Superior temporal gyrus (tissue), 1 donor: Measurements from ENCODE around the gene TAS2R40.
A peak's percentile ranks its signal among the peaks of the same experiment; 100 is the strongest.
"Not testable (repeated sequence)": the region's sequence is repeated elsewhere in the genome, so short reads cannot be mapped to it uniquely, and the experiment has no call there.

ENCODE experiments used
- DNase-seq: peaks from one replicate; pipeline ENCODE4 v3.0.0-alpha.2; 2016; ENCODE audit errors: extremely low spot score

TAS2R40 gene

GRCh38 chr7:143221737-143222136, at the start of gene TAS2R40:
Gene TAS2R40, plus strand, starts transcription at chr7:143222037. Its CDS starts 42 bp downstream, at chr7:143222079.
- no peak for DNase-seq

DNA sequence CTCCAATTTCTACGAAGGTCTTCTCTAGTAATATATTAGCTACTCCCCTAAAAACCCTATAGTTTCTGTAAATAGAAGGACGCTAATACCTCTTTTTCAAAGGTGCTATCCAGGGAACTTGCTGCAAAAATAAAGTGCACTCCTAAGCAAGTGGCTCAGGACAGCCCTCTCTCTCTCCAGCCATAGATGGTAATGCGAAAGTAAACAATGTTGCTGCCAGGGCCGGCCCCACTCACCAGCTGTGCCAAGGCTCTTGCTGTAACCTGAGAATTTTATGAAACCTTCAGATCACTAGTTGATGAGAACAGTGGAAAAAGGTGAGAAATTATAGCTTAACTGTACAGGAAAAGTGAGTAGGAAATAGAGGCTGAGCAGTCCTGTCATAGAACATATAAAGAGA, 49.5 kb upstream of the TAS2R40 start:
- DNase-seq, result no peak

DNA sequence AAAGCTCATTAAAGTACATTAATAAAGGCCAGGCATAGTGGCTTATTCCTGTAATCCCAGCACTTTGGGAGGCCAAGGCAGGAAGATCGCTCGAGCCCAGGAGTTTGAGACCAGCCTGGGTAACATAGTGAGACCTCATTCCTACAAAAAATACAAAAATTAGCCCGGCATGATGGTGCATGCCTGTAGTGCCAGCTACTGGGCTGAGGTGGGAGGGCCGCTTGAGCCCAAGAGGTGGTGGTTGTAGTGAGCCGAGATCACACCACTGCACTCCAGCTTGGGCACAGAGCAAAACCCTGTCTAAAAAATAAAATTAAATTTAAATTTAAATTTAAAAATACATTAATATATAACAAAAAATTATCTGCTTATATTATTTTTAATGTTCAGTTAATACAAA, 45.7 kb upstream of the TAS2R40 start:
- no peak for DNase-seq

- no peak for DNase-seq
Observed at GRCh38 chr7:143177374-143178119, 44.3 kb upstream of the TAS2R40 start.

GRCh38 chr7:143180771-143181170, 41.1 kb upstream of the TAS2R40 start:
- DNase-seq, result not testable (repeated sequence)

GRCh38 chr7:143181349-143181748, 40.5 kb upstream of the TAS2R40 start:
- no peak for DNase-seq

DNA sequence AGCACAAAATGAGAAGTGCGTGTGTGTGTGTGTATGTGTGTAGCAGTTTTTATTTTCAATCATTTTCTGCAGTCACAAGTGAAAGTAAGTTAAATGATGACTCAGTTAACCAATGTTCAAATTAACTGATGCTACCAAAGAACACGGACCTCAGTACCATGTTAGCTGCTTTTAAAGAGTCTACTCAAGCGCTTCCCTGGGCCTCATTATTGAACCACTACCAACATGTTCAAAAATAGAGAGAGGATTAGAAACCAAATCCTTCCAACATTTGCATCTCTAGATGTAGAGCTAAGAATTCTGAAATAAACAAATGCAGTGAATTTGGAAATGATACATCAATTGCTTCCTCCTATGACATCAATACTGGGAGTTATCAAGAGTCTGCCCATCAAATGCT, 38.8 kb upstream of the TAS2R40 start, which contains the start of gene TAS2R39:
TAS2R39 (plus strand) TSS at position 396 of the 400 bp plus-strand sequence; CDS start at position 396, 0 bp downstream.
- DNase-seq, result no peak

DNA sequence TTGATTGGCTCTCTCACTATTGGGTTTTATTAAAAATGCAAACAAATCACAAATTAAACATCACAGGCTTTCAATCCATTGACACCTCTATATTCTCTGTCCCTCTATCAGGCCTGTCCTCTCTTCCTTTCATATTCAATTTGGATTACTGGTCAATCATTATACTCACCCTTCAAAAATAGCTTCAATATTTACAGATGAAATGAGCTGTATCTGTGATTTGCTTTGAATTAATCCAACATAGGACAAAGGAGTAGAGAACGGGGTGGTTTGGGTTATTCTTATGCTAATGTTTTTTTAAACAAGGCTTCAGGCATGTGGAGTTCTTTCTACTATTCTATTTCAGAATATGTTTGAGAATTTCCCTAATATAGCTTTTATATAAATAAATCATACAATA, 36.3 kb upstream of the TAS2R40 start:
- no peak for DNase-seq

DNA sequence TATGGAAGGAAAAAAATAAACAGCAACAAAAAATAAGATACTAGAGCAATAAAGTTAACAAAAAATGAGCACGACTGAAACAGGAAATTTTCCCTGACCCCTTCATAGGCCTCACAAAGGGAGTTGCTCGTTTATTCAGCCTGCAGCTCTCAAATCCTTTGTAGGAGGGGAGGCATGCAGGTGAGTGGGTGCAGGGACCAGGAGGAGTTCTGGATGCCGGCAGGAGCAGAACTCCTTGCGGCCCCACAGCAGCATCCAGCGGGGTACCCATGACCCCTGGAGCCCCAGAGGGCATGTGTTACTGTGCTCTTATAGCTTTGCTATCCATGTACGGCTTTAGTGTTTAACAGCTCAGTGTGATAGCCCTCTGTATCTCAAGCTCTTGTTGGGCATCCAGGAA, 32.8 kb upstream of the TAS2R40 start:
- no peak for DNase-seq

GRCh38 chr7:143193880-143194279, 28.0 kb upstream of the TAS2R40 start:
- no peak for DNase-seq

GRCh38 chr7:143199040-143199439, 22.8 kb upstream of the TAS2R40 start:
- no peak for DNase-seq

- no peak for DNase-seq
Observed at GRCh38 chr7:143202161-143202560, 19.7 kb upstream of the TAS2R40 start.

- DNase-seq, result no peak
Observed at GRCh38 chr7:143203386-143203785, 18.5 kb upstream of the TAS2R40 start.

- no peak for DNase-seq
Observed at GRCh38 chr7:143205560-143206293, 16.1 kb upstream of the TAS2R40 start.

DNA sequence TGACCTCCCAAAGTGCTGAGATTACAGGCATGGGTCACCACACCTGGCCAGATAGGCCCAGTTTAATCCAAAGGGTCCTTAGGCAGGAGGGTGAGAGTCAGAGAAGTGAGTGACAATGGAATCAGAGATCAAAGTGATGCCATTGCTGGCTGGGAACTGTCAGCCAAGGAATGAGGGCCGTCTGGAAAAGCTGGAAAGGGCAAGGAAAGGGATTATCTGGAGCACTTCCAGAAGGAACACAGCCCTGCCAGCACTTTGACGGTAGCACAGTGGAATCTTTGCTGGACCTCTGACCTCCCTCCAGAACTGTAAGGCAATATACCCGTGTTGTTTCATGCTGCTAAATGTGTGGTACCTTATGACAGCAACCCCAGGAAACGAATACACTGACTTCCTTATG, 11.3 kb upstream of the TAS2R40 start:
- DNase-seq, result no peak

DNA sequence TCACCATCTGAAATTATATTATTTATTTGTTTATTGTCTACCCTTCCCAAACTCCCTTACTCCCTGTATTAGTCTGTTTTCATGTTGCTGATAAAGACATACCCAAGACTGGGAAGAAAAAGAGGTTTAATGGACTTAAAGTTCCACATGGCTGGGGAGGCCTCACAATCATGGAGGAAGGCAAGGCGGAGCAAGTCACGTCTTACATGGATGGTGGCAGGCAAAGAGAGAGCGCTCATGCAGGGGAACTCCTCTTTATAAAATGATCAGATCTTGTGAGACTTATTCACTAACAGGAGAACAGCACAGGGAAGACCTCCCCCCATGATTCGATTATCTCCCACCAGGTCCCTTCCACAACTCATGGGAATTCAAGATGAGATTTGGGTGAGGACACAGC, 8.4 kb upstream of the TAS2R40 start:
- not testable (repeated sequence) for DNase-seq

DNA sequence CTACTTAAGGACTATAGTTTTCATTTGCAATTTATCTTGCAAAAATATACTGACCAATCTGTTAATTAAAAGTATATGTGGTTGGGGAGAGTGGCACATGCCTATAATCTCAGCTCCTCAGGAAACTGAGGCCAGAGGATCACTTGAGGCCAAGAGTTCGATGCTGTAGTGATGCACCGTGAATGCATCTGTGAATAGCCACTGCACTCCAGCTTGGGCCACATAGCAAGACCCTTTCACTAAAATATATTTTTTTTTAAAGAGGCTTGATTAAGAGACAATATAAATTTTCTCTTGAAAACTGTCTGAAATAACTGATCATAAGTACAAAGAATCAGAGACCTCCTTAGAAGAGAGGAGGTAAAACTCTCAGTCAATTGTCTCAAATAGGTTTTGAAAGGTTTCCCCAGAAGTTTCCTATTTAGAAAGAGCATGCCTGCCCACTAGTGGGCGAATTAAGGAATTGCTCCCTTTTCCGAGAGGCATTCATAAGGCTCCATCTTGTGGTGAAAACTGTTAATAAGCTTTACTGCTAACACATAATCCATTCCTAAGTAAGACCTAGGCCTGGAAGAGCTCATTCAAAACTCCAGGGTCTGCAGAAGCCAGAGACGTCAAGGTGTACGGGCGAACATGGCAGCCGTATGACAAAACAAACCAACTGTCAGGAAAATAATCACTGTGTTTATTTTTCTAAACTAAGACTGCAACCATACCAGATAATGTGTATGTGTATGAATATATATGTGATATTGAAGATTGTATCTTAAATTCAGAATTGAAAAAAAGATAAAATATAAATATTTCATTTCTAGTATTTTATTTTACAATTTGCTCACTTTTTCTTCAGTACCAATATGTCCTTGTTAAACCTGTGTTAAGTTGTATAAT, 6.8 kb upstream of the TAS2R40 start:
- peak; percentile 99 for DNase-seq

- DNase-seq, result peak; percentile 75
Observed at GRCh38 chr7:143216151-143216550, 5.7 kb upstream of the TAS2R40 start.

DNA sequence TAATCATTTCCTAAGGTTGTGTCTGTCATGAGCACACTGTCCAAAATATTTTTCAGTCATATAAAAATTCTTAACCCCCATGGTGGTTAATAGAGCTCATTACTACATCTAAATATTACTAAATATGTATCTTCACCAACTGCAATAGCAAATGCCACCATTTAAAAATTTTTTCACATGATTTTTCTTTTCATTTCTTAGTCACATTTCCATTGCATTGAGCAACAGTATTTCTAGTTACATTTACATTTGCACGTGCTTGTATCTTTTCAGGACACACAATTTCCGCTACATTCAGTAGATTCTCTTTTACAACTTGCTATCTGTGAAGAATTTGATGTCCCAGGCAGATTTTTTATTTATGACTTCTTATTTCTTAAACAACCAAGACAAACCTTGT, 5.2 kb upstream of the TAS2R40 start:
- DNase-seq, result no peak

DNA sequence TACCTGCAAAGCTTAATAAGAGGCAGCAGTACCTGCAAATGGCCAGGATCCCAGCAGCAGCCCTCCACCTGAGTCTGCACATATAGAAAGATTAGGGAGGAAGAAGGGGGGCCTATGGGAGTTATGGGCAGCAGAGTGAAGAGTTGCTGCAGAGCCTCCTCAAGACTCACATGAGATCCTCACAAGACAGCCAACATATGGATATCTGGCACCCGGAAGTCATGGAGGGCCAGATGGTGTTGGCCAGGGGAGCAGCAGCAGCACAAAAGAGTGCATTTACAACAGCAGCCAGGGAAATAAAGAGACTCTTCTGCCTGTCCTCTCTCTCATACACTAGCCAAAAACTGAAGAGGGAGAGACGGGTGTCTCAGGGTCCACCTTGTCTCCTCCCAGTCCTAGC, 4.0 kb upstream of the TAS2R40 start:
- no peak for DNase-seq

GRCh38 chr7:143221286-143221685, 551 bp upstream of the TAS2R40 start:
- no peak for DNase-seq

DNA sequence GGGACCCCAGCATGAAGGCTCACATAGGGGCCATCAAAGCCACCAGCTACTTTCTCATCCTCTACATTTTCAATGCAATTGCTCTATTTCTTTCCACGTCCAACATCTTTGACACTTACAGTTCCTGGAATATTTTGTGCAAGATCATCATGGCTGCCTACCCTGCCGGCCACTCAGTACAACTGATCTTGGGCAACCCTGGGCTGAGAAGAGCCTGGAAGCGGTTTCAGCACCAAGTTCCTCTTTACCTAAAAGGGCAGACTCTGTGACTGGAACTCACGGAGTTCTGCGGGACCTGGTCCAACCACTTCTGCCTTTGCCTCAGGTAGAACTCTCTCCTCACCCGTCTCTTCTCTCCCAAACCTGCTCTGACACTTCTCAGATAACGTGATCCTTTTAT, 945 bp downstream of the TAS2R40 start:
- no peak for DNase-seq
